Measurements from ENCODE around the gene EP300. TPM values are rescaled to one million over a fixed set of nuclear protein-coding genes. Genes with fewer than 3 reads are reported as not detected.
"Not testable (repeated sequence)": the region's sequence is repeated elsewhere in the genome, so short reads cannot be mapped to it uniquely, and the experiment has no call there.

Gene EP300
- polyA plus RNA-seq, 1 donor from 2014 or later = 13.9 TPM

- Histone ChIP-seq H3K79me2 (replicated peaks; ENCODE audit: insufficient read depth, low read length) (no peaks in the 10 kb centered on the region), H3F3A (ENCODE audit: insufficient read depth, low read length, poor library complexity, severe bottlenecking) (no peaks in the 10 kb centered on the region), H3K9me3 (ENCODE audit: low read length) (no peaks in the 10 kb centered on the region), H3K27ac (ENCODE audit: low read length) (no peak overlapping the region), H3K27me3 (ENCODE audit: insufficient read depth, low read depth, low read length) (no peaks in the 10 kb centered on the region), H3K4me3 (ENCODE audit: low read length) (no peak overlapping the region), H2AFZ (ENCODE audit: low read depth, low read length) (no peak overlapping the region), H3K4me2 (ENCODE audit: low read length) (no peak overlapping the region), H4K20me1 (ENCODE audit: insufficient read depth) (no peaks in the 10 kb centered on the region), H3K36me3 (ENCODE audit: insufficient read depth, low read length) (no peaks in the 10 kb centered on the region), H3K9ac (ENCODE audit: low read length) (no peak overlapping the region), H3K9me2 (ENCODE audit: insufficient read depth, low read length) (no peaks in the 10 kb centered on the region)
- no peak for TF ChIP-seq POLR2AphosphoS5 (IDR thresholded peaks at IDR 0.05)
- TF ChIP-seq RAD21 (conservative IDR thresholded peaks at IDR 0.05) = no peak
- TF ChIP-seq CTCF (IDR thresholded peaks at IDR 0.05; ENCODE audit: poor library complexity, severe bottlenecking) = no peak
- no peak for TF ChIP-seq REST (IDR thresholded peaks at IDR 0.05; ENCODE audit: borderline replicate concordance)
- TF ChIP-seq SMC3 (conservative IDR thresholded peaks at IDR 0.05; ENCODE audit: poor library complexity) = no peak
These were observed 43.3 kb upstream of the EP300 start for GRCh38 chr22:41048791-41049717.

- not testable (repeated sequence) for H3K4me3 ChIP-seq (ENCODE audit: low read length); H3F3A ChIP-seq (ENCODE audit: insufficient read depth, low read length, poor library complexity, severe bottlenecking); H4K20me1 ChIP-seq (ENCODE audit: insufficient read depth); H3K27ac ChIP-seq (ENCODE audit: low read length); H3K4me2 ChIP-seq (ENCODE audit: low read length); H3K27me3 ChIP-seq (ENCODE audit: insufficient read depth, low read depth, low read length); H3K9ac ChIP-seq (ENCODE audit: low read length); H3K9me2 ChIP-seq (ENCODE audit: insufficient read depth, low read length); H3K36me3 ChIP-seq (ENCODE audit: insufficient read depth, low read length); H2AFZ ChIP-seq (ENCODE audit: low read depth, low read length); H3K79me2 ChIP-seq (replicated peaks; ENCODE audit: insufficient read depth, low read length); H3K9me3 ChIP-seq (ENCODE audit: low read length)
These were observed 42.6 kb upstream of the EP300 start for GRCh38 chr22:41049795-41050194.

- no peaks in the 10 kb centered on the region for H3K36me3 ChIP-seq (ENCODE audit: insufficient read depth, low read length)
- no peaks in the 10 kb centered on the region for H3K9me3 ChIP-seq (ENCODE audit: low read length)
- no peak overlapping the region for H2AFZ ChIP-seq (ENCODE audit: low read depth, low read length)
- H3K4me3 ChIP-seq (ENCODE audit: low read length) = no peak overlapping the region
- no peaks in the 10 kb centered on the region for H3K79me2 ChIP-seq (replicated peaks; ENCODE audit: insufficient read depth, low read length)
- H3K9ac ChIP-seq (ENCODE audit: low read length) = no peak overlapping the region
- no peaks in the 10 kb centered on the region for H4K20me1 ChIP-seq (ENCODE audit: insufficient read depth)
- no peaks in the 10 kb centered on the region for H3F3A ChIP-seq (ENCODE audit: insufficient read depth, low read length, poor library complexity, severe bottlenecking)
- H3K27me3 ChIP-seq (ENCODE audit: insufficient read depth, low read depth, low read length) = no peaks in the 10 kb centered on the region
- TF ChIP-seq CTCF (IDR thresholded peaks at IDR 0.05; ENCODE audit: poor library complexity, severe bottlenecking) (no peak), POLR2AphosphoS5 (IDR thresholded peaks at IDR 0.05) (no peak), REST (IDR thresholded peaks at IDR 0.05; ENCODE audit: borderline replicate concordance) (no peak), SMC3 (conservative IDR thresholded peaks at IDR 0.05; ENCODE audit: poor library complexity) (no peak), MXI1 (conservative IDR thresholded peaks at IDR 0.05; ENCODE audit: poor library complexity, severe bottlenecking) (no peak), EP300 (conservative IDR thresholded peaks at IDR 0.05; ENCODE audit: poor library complexity, severe bottlenecking) (no peak), RAD21 (conservative IDR thresholded peaks at IDR 0.05) (no peak), EZH2 (IDR thresholded peaks at IDR 0.05; ENCODE audit: borderline replicate concordance, insufficient read depth, low read length, poor library complexity, severe bottlenecking) (no peak), TAF1 (IDR thresholded peaks at IDR 0.05; ENCODE audit: low read depth) (no peak)
- H3K4me2 ChIP-seq (ENCODE audit: low read length) = no peak overlapping the region
- H3K9me2 ChIP-seq (ENCODE audit: insufficient read depth, low read length) = no peaks in the 10 kb centered on the region
- H3K27ac ChIP-seq (ENCODE audit: low read length) = no peak overlapping the region
These were observed 41.5 kb upstream of the EP300 start for GRCh38 chr22:41050883-41051282.
